Mesothelial cell of epicardium (in vitro differentiated cells): Measurements from ENCODE around the gene VWA8. TPM values are rescaled to one million over a fixed set of nuclear protein-coding genes. Genes with fewer than 3 reads are reported as not detected.

ENCODE experiments used
- DNase-seq, 2 experiments: peaks; one replicate each; pipeline ENCODE4 v3.0.0; 2021; ENCODE audit warnings: low spot score in 2 of 2; ENCODE audit not compliant: unreplicated experiment in 2 of 2
- H3K27ac Mint-ChIP-seq: 2 replicates; pipeline ENCODE4 v1.8.0; 2021; ENCODE audit warnings: mixed read lengths
- H3K27me3 Mint-ChIP-seq: 2 replicates; pipeline ENCODE4 v1.8.0; 2021; ENCODE audit warnings: low read depth, mixed read lengths
- H3K36me3 Mint-ChIP-seq: 2 replicates; pipeline ENCODE4 v1.8.0; 2021; ENCODE audit warnings: mixed read lengths
- H3K4me1 Mint-ChIP-seq: 2 replicates; pipeline ENCODE4 v1.8.0; 2021; ENCODE audit warnings: mixed read lengths
- H3K4me3 Mint-ChIP-seq: 2 replicates; pipeline ENCODE4 v1.8.0; 2021; ENCODE audit warnings: mild to moderate bottlenecking, moderate library complexity, mixed read lengths
- H3K9me3 Mint-ChIP-seq: 2 replicates; pipeline ENCODE4 v1.8.0; 2021; ENCODE audit warnings: mixed read lengths
- CTCF ChIP-seq: fragments of 200-600 bp; sonication (generic); IDR thresholded peaks from one replicate; pipeline ENCODE4 v1.5.0; 2021; ENCODE audit warnings: antibody characterized with exemption; ENCODE audit not compliant: unreplicated experiment
- total RNA-seq: library from RNA; stranded (reverse); gene quantifications from 3 replicates; pipeline ENCODE4 v1.2.1, GENCODE V29; 2021

VWA8 gene
- total RNA-seq, 1 donor from 2014 or later: 20.0 TPM

- no peaks in the 10 kb centered on the region for H3K9me3 Mint-ChIP-seq
- no peak overlapping the region for H3K4me3 Mint-ChIP-seq
- H3K36me3 Mint-ChIP-seq: peaks cover 3% of the 10 kb centered on the region
- peak overlapping the region; percentile 36 for H3K27ac Mint-ChIP-seq
- H3K4me1 Mint-ChIP-seq: peaks cover 43% of the 10 kb centered on the region
- DNase-seq: no peak
- TF ChIP-seq CTCF: no peak
- no peaks in the 10 kb centered on the region for H3K27me3 Mint-ChIP-seq
Measured at GRCh38 chr13:41765813-41766212, 195.1 kb downstream of the VWA8 start.

- Mint-ChIP-seq H3K9me3 (no peaks in the 10 kb centered on the region), H3K4me3 (no peak overlapping the region), H3K4me1 (peaks cover 44% of the 10 kb centered on the region), H3K36me3 (peaks cover 3% of the 10 kb centered on the region), H3K27ac (no peak overlapping the region), H3K27me3 (no peaks in the 10 kb centered on the region)
- no peak for DNase-seq
- TF ChIP-seq CTCF: no peak
Measured at GRCh38 chr13:41765020-41765419, 195.9 kb downstream of the VWA8 start.

GRCh38 chr13:41764558-41764957 is 196.4 kb downstream of the VWA8 start:
- Mint-ChIP-seq H3K9me3 (peaks cover under 1% of the 10 kb centered on the region), H3K4me1 (peaks cover 44% of the 10 kb centered on the region), H3K36me3 (peaks cover under 1% of the 10 kb centered on the region), H3K27me3 (no peaks in the 10 kb centered on the region), H3K27ac (no peak overlapping the region), H3K4me3 (no peak overlapping the region)
- no peak for DNase-seq
- TF ChIP-seq CTCF: no peak

- Mint-ChIP-seq H3K4me3 (no peak overlapping the region), H3K27me3 (no peaks in the 10 kb centered on the region), H3K36me3 (peaks cover 7% of the 10 kb centered on the region), H3K27ac (no peak overlapping the region), H3K9me3 (peaks cover 6% of the 10 kb centered on the region), H3K4me1 (peaks cover 44% of the 10 kb centered on the region)
- DNase-seq: no peak
- no peak for TF ChIP-seq CTCF
Measured at GRCh38 chr13:41763782-41764181, 197.1 kb downstream of the VWA8 start.

- Mint-ChIP-seq H3K36me3 (peaks cover 9% of the 10 kb centered on the region), H3K27ac (no peak overlapping the region), H3K4me1 (peaks cover 41% of the 10 kb centered on the region), H3K4me3 (no peak overlapping the region), H3K9me3 (peaks cover 6% of the 10 kb centered on the region), H3K27me3 (no peaks in the 10 kb centered on the region)
- no peak for DNase-seq
- no peak for TF ChIP-seq CTCF
Measured at GRCh38 chr13:41762796-41763195, 198.1 kb downstream of the VWA8 start.
